HL-60 (cell line): ENCODE results near the gene CTDP1.

Experiments used
- GABPA ChIP-seq: IDR thresholded peaks from 2 replicates; pipeline ENCODE4 v1.6.1; 2012; ENCODE audit warnings: low read depth
- POLR2AphosphoS5 ChIP-seq: IDR thresholded peaks from 2 replicates; pipeline ENCODE4 v1.6.1; 2012; ENCODE audit warnings: low read depth
- SPI1 ChIP-seq: IDR thresholded peaks from 2 replicates; pipeline ENCODE4 v1.6.1; 2012; ENCODE audit warnings: low read depth, mild to moderate bottlenecking, borderline replicate concordance
- TF ChIP-seq, protein P1 (sequence below): IDR thresholded peaks from one replicate; pipeline ENCODE4 v1.5.1; 2011; ENCODE audit warnings: low read length, control low read depth, inconsistent platforms; ENCODE audit not compliant: insufficient read depth
- TF ChIP-seq, protein P2 (sequence below): IDR thresholded peaks from 2 replicates; pipeline ENCODE4 v1.6.1; 2012; ENCODE audit warnings: low read depth; ENCODE audit not compliant: insufficient replicate concordance

DNA sequence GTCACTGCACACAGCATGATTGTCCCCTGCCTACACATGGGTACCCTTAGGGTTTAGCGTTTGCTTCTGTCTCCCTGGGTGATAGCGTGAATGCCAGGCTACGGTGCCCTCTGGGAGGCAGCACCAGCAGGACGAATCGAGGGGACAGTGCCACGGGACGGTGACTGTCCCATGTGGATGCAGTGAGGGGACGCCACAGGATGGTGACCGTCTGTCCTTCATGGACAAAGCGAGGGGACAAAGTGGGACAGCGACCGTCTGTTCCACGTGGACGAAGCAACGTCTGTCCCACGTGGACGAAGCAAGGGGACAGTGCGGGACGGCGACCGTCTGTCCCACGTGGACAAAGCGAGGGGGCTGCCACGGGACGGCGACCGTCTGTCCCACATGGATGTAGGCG, 25.7 kb downstream of the CTDP1 start:
- TF ChIP-seq, protein P1, sequence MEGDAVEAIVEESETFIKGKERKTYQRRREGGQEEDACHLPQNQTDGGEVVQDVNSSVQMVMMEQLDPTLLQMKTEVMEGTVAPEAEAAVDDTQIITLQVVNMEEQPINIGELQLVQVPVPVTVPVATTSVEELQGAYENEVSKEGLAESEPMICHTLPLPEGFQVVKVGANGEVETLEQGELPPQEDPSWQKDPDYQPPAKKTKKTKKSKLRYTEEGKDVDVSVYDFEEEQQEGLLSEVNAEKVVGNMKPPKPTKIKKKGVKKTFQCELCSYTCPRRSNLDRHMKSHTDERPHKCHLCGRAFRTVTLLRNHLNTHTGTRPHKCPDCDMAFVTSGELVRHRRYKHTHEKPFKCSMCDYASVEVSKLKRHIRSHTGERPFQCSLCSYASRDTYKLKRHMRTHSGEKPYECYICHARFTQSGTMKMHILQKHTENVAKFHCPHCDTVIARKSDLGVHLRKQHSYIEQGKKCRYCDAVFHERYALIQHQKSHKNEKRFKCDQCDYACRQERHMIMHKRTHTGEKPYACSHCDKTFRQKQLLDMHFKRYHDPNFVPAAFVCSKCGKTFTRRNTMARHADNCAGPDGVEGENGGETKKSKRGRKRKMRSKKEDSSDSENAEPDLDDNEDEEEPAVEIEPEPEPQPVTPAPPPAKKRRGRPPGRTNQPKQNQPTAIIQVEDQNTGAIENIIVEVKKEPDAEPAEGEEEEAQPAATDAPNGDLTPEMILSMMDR: no peak
- no peak for TF ChIP-seq POLR2AphosphoS5
- TF ChIP-seq GABPA: no peak
- no peak for TF ChIP-seq SPI1
- TF ChIP-seq, protein P2, sequence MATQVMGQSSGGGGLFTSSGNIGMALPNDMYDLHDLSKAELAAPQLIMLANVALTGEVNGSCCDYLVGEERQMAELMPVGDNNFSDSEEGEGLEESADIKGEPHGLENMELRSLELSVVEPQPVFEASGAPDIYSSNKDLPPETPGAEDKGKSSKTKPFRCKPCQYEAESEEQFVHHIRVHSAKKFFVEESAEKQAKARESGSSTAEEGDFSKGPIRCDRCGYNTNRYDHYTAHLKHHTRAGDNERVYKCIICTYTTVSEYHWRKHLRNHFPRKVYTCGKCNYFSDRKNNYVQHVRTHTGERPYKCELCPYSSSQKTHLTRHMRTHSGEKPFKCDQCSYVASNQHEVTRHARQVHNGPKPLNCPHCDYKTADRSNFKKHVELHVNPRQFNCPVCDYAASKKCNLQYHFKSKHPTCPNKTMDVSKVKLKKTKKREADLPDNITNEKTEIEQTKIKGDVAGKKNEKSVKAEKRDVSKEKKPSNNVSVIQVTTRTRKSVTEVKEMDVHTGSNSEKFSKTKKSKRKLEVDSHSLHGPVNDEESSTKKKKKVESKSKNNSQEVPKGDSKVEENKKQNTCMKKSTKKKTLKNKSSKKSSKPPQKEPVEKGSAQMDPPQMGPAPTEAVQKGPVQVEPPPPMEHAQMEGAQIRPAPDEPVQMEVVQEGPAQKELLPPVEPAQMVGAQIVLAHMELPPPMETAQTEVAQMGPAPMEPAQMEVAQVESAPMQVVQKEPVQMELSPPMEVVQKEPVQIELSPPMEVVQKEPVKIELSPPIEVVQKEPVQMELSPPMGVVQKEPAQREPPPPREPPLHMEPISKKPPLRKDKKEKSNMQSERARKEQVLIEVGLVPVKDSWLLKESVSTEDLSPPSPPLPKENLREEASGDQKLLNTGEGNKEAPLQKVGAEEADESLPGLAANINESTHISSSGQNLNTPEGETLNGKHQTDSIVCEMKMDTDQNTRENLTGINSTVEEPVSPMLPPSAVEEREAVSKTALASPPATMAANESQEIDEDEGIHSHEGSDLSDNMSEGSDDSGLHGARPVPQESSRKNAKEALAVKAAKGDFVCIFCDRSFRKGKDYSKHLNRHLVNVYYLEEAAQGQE: no peak
